ENCODE data around the gene PCDHA12. TPM values are rescaled to one million over a fixed set of nuclear protein-coding genes. Genes with fewer than 3 reads are reported as not detected.
A peak's percentile ranks its signal among the peaks of the same experiment; 100 is the strongest.
"Not testable (repeated sequence)": the region's sequence is repeated elsewhere in the genome, so short reads cannot be mapped to it uniquely, and the experiment has no call there.

The PCDHA12 gene, protein sequence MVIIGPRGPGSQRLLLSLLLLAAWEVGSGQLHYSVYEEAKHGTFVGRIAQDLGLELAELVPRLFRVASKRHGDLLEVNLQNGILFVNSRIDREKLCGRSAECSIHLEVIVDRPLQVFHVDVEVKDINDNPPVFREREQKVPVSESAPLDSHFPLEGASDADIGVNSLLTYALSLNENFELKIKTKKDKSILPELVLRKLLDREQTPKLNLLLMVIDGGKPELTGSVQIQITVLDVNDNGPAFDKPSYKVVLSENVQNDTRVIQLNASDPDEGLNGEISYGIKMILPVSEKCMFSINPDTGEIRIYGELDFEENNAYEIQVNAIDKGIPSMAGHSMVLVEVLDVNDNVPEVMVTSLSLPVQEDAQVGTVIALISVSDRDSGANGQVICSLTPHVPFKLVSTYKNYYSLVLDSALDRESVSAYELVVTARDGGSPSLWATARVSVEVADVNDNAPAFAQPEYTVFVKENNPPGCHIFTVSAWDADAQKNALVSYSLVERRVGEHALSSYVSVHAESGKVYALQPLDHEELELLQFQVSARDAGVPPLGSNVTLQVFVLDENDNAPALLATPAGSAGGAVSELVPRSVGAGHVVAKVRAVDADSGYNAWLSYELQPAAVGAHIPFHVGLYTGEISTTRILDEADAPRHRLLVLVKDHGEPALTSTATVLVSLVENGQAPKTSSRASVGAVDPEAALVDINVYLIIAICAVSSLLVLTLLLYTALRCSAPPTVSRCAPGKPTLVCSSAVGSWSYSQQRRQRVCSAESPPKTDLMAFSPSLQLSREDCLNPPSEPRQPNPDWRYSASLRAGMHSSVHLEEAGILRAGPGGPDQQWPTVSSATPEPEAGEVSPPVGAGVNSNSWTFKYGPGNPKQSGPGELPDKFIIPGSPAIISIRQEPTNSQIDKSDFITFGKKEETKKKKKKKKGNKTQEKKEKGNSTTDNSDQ
- 3.4 TPM for polyA plus RNA-seq (2013, experiment 1 of 2)
- polyA plus RNA-seq (2013, experiment 2 of 2), result 2.1 TPM

DNA sequence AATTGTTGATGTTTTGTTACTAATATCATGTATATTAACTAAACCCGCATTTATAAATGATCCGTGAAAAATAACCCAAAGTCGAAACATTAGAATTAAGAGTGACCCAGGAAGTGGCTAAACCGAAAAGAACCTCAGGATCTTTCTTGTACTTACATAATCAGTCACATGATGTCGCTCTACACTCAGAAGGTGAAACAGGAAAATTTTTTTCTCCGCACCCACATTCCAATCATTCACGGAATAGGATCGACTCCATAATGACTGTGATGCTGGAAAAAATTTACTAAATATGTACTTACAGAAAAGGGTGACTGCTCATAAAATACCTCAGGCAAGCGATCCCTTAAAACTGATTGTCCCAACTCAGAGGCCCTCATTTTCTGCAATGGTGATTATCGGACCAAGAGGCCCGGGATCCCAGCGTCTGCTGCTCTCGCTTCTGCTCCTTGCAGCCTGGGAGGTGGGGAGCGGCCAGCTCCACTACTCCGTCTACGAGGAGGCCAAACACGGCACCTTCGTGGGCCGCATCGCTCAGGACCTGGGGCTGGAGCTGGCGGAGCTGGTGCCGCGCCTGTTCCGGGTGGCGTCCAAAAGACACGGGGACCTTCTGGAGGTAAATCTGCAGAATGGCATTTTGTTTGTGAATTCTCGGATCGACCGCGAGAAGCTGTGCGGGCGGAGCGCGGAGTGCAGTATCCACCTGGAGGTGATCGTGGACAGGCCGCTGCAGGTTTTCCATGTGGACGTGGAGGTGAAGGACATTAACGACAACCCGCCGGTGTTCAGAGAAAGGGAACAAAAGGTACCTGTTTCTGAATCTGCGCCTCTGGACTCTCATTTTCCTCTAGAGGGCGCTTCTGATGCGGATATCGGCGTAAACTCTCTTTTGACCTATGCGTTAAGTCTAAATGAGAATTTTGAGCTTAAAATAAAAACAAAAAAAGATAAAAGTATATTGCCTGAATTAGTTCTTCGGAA is at the start of gene PCDHA12:
PCDHA12 (plus strand) TSS at position 224 of the 981 bp plus-strand sequence; CDS start at position 389, 165 bp downstream.
- 48 to 50% methylated on average over 24 to 30 of the region's 47 CpGs for WGBS, 2 experiments (ENCODE audit: insufficient coverage in 2 of 2)
- Histone ChIP-seq H3K27ac (ENCODE audit: low read depth, low read length, severe bottlenecking) (peak within 1 kb of the TSS; percentile 50), H3K4me1 (ENCODE audit: control insufficient read depth, insufficient read depth, low read length, poor library complexity, severe bottlenecking) (no peaks in the 10 kb centered on the region), H3K9me3 (ENCODE audit: control insufficient read depth, low read length) (peaks cover 5% of the 10 kb centered on the region), H3K4me3 (ENCODE audit: extremely low read depth, insufficient read depth, low read length, poor library complexity, severe bottlenecking) (peak within 1 kb of the TSS; percentile 43), H3K36me3 (ENCODE audit: control insufficient read depth, insufficient read depth, low read length) (peaks cover 16% of the 10 kb centered on the region)

DNA sequence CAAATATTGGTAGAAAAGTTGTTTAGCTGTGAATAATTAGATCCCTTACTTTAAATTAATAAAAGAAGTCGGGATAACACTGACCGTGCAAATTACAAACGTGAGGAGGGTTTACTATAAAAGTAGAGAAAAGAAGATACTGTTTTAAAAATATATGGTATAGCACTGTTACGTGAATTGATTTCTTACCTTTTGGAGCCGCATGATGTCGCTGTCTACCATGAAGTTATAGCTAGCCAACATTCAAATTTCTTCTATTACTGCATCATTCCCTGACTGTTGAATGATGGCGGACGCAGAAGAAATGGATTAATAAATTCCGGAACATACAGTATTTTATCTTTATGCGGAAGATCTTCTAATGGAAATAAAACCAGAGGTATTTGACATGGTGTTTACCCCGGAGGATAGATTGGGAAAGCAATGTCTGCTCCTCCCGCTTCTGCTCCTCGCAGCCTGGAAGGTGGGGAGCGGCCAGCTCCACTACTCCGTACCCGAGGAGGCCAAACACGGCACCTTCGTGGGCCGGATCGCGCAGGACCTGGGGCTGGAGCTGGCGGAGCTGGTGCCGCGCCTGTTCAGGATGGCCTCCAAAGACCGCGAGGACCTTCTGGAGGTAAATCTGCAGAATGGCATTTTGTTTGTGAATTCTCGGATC is 47.3 kb upstream of the PCDHA12 start, which contains the start of gene PCDHA6:
PCDHA6 (plus strand) TSS at position 257 of the 658 bp plus-strand sequence; CDS start at position 389, 132 bp downstream.
- Histone ChIP-seq H3K9me3 (ENCODE audit: control insufficient read depth, low read length) (no peaks in the 10 kb centered on the region), H3K4me3 (ENCODE audit: extremely low read depth, insufficient read depth, low read length, poor library complexity, severe bottlenecking) (no peak within 1 kb of the TSS), H3K4me1 (ENCODE audit: control insufficient read depth, insufficient read depth, low read length, poor library complexity, severe bottlenecking) (no peaks in the 10 kb centered on the region), H3K27ac (ENCODE audit: low read depth, low read length, severe bottlenecking) (no peak within 1 kb of the TSS), H3K36me3 (ENCODE audit: control insufficient read depth, insufficient read depth, low read length) (no peaks in the 10 kb centered on the region)
- WGBS, 2 experiments (ENCODE audit: insufficient coverage in 2 of 2), result 96% methylated on average over 19 to 21 of the region's 27 CpGs

DNA sequence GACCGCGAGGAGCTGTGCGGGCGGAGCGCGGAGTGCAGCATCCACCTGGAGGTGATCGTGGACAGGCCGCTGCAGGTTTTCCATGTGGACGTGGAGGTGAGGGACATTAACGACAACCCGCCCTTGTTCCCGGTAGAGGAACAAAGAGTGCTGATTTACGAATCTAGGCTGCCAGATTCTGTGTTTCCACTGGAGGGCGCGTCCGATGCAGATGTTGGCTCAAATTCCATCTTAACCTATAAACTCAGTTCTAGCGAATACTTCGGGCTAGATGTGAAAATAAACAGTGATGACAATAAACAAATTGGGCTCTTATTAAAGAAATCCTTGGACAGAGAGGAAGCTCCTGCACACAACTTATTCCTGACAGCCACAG is 46.8 kb upstream of the PCDHA12 start:
- no peak overlapping the region for H3K4me3 ChIP-seq (ENCODE audit: extremely low read depth, insufficient read depth, low read length, poor library complexity, severe bottlenecking)
- no peaks in the 10 kb centered on the region for H3K9me3 ChIP-seq (ENCODE audit: control insufficient read depth, low read length)
- 88 to 94% methylated on average over 6 to 9 of the region's 18 CpGs for WGBS, 2 experiments (ENCODE audit: insufficient coverage in 2 of 2)

DNA sequence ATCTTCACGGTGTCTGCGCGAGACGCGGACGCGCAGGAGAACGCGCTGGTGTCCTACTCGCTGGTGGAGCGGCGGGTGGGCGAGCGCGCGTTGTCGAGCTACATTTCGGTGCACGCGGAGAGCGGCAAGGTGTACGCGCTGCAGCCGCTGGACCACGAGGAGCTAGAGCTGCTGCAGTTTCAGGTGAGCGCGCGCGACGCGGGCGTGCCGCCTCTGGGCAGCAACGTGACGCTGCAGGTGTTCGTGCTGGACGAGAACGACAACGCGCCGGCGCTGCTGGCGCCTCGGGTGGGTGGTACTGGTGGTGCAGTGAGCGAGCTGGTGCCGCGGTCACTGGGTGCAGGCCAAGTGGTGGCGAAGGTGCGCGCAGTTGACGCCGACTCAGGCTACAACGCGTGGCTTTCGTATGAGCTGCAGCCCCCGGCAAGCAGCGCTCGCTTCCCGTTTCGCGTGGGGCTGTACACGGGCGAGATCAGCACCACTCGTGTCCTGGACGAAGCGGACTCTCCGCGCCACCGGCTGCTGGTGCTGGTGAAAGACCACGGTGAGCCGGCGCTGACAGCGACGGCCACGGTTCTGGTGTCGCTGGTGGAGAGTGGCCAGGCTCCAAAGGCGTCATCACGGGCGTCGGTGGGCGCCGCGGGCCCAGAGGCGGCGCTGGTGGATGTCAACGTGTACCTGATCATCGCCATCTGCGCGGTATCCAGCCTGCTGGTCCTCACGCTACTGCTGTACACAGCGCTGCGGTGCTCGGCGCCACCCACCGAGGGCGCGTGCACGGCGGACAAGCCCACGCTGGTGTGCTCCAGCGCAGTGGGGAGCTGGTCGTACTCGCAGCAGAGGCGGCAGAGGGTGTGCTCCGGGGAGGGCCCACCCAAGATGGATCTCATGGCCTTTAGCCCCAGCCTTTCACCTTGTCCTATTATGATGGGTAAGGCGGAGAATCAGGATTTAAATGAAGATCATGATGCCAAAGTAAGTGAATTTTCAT is 45.3 kb upstream of the PCDHA12 start:
- WGBS, 2 experiments (ENCODE audit: insufficient coverage in 2 of 2), result 97 to 98% methylated on average over 70 to 89 of the region's 106 CpGs
- H3K9me3 ChIP-seq (ENCODE audit: control insufficient read depth, low read length); H3K4me3 ChIP-seq (ENCODE audit: extremely low read depth, insufficient read depth, low read length, poor library complexity, severe bottlenecking); H3K4me1 ChIP-seq (ENCODE audit: control insufficient read depth, insufficient read depth, low read length, poor library complexity, severe bottlenecking); H3K36me3 ChIP-seq (ENCODE audit: control insufficient read depth, insufficient read depth, low read length); H3K27ac ChIP-seq (ENCODE audit: low read depth, low read length, severe bottlenecking): not testable (repeated sequence)

More for the DNA sequence above, 46.8 kb upstream of the PCDHA12 start:
- Histone ChIP-seq H3K27ac (ENCODE audit: low read depth, low read length, severe bottlenecking) (no peak overlapping the region), H3K4me1 (ENCODE audit: control insufficient read depth, insufficient read depth, low read length, poor library complexity, severe bottlenecking) (no peaks in the 10 kb centered on the region), H3K36me3 (ENCODE audit: control insufficient read depth, insufficient read depth, low read length) (no peaks in the 10 kb centered on the region)

DNA sequence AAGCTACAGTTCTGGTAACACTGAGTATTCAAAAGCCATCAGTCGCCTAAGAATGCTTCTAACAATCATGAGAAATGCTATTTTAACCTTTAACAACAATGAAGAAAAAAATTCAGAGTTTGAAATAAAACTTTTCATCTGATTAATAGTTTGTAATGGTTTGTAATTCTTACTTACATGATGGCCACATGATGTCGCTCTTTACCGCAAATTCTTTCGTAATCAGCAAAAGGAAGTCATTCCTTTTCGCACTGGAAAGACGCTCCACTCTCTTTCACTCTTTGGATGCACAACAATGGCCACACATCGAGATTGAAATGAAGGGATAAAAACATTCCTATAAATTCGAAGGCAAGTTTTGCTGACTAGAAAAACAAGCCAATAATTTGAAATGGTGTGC is 41.1 kb upstream of the PCDHA12 start, which contains the start of gene PCDHA7:
PCDHA7 (plus strand) TSS at position 277 of the 400 bp plus-strand sequence; CDS start at position 392, 115 bp downstream.
- no peak within 1 kb of the TSS for H3K4me3 ChIP-seq (ENCODE audit: extremely low read depth, insufficient read depth, low read length, poor library complexity, severe bottlenecking)
- H3K27ac ChIP-seq (ENCODE audit: low read depth, low read length, severe bottlenecking), result no peak within 1 kb of the TSS
- H3K9me3 ChIP-seq (ENCODE audit: control insufficient read depth, low read length), result peaks cover 6% of the 10 kb centered on the region
- no peaks in the 10 kb centered on the region for H3K36me3 ChIP-seq (ENCODE audit: control insufficient read depth, insufficient read depth, low read length)
- no peaks in the 10 kb centered on the region for H3K4me1 ChIP-seq (ENCODE audit: control insufficient read depth, insufficient read depth, low read length, poor library complexity, severe bottlenecking)
- 89 to 100% methylated on average over 3 to 7 of the region's 8 CpGs for WGBS, 2 experiments (ENCODE audit: insufficient coverage in 2 of 2)

DNA sequence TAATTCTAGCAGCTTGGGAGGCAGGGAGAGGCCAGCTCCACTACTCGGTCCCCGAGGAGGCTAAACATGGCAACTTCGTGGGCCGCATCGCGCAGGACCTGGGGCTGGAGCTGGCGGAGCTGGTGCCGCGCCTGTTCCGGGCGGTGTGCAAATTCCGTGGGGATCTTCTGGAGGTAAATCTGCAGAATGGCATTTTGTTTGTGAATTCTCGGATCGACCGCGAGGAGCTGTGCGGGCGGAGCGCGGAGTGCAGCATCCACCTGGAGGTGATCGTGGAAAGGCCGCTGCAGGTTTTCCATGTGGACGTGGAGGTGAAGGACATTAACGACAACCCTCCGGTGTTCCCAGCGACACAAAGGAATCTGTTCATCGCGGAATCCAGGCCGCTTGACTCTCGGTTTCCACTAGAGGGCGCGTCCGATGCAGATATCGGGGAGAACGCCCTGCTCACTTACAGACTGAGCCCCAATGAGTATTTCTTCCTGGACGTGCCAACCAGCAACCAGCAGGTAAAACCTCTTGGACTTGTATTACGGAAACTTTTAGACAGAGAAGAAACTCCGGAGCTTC is 40.6 kb upstream of the PCDHA12 start:
- H3K4me3 ChIP-seq (ENCODE audit: extremely low read depth, insufficient read depth, low read length, poor library complexity, severe bottlenecking); H3K4me1 ChIP-seq (ENCODE audit: control insufficient read depth, insufficient read depth, low read length, poor library complexity, severe bottlenecking); H3K9me3 ChIP-seq (ENCODE audit: control insufficient read depth, low read length); H3K27ac ChIP-seq (ENCODE audit: low read depth, low read length, severe bottlenecking); H3K36me3 ChIP-seq (ENCODE audit: control insufficient read depth, insufficient read depth, low read length): not testable (repeated sequence)
- 92 to 99% methylated on average over 7 to 23 of the region's 38 CpGs for WGBS, 2 experiments (ENCODE audit: insufficient coverage in 2 of 2)

DNA sequence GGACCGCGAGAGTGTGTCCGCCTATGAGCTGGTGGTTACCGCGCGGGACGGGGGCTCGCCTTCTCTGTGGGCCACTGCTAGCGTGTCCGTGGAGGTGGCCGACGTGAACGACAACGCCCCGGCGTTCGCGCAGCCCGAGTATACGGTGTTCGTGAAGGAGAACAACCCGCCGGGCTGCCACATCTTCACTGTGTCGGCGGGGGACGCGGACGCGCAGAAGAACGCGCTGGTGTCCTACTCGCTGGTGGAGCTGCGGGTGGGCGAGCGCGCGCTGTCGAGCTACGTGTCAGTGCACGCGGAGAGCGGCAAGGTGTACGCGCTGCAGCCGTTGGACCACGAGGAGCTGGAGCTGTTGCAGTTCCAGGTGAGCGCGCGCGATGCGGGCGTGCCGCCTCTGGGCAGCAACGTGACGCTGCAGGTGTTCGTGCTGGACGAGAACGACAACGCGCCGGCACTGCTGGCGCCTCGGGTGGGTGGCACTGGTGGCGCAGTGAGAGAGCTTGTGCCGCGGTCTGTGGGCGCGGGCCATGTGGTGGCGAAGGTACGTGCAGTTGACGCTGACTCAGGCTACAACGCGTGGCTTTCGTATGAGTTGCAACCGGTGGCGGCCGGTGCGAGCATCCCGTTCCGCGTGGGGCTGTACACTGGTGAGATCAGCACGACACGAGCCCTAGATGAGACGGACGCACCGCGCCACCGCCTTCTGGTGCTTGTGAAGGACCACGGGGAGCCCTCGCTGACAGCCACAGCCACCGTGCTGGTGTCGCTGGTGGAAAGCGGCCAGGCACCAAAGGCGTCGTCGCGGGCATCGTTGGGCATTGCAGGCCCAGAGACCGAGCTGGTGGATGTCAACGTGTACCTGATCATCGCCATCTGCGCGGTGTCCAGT is 39.2 kb upstream of the PCDHA12 start:
- H3K9me3 ChIP-seq (ENCODE audit: control insufficient read depth, low read length), result peaks cover 6% of the 10 kb centered on the region
- WGBS, 2 experiments (ENCODE audit: insufficient coverage in 2 of 2), result 96 to 97% methylated on average over 75 to 103 of the region's 103 CpGs
- no peak overlapping the region for H3K27ac ChIP-seq (ENCODE audit: low read depth, low read length, severe bottlenecking)
- H3K36me3 ChIP-seq (ENCODE audit: control insufficient read depth, insufficient read depth, low read length), result no peaks in the 10 kb centered on the region
- no peak overlapping the region for H3K4me3 ChIP-seq (ENCODE audit: extremely low read depth, insufficient read depth, low read length, poor library complexity, severe bottlenecking)
- H3K4me1 ChIP-seq (ENCODE audit: control insufficient read depth, insufficient read depth, low read length, poor library complexity, severe bottlenecking), result no peaks in the 10 kb centered on the region
